Measurements from ENCODE around the gene ZFYVE28.

The ZFYVE28 gene

GRCh38 chr4:2256156-2256731 lies 162.2 kb downstream of the ZFYVE28 start:
- no peak for DNase-seq

GRCh38 chr4:2255501-2256155 lies 162.8 kb downstream of the ZFYVE28 start:
- no peak for DNase-seq

- DNase-seq: no peak
Observed at GRCh38 chr4:2254665-2255500, 163.6 kb downstream of the ZFYVE28 start.

GRCh38 chr4:2253160-2254084 lies 165.0 kb downstream of the ZFYVE28 start:
- no peak for DNase-seq

GRCh38 chr4:2252530-2253091 lies 165.8 kb downstream of the ZFYVE28 start:
- no peak for DNase-seq

- DNase-seq: no peak
Observed at GRCh38 chr4:2251795-2252529, 166.5 kb downstream of the ZFYVE28 start.

- no peak for DNase-seq
Observed at GRCh38 chr4:2251073-2251794, 167.2 kb downstream of the ZFYVE28 start.

GRCh38 chr4:2250357-2251072 lies 167.9 kb downstream of the ZFYVE28 start:
- no peak for DNase-seq

GRCh38 chr4:2249526-2250356 lies 168.7 kb downstream of the ZFYVE28 start:
- DNase-seq: no peak

GRCh38 chr4:2248821-2249261 lies 169.6 kb downstream of the ZFYVE28 start:
- no peak for DNase-seq

GRCh38 chr4:2248044-2248780 lies 170.2 kb downstream of the ZFYVE28 start:
- no peak for DNase-seq

GRCh38 chr4:2247128-2248043 lies 171.1 kb downstream of the ZFYVE28 start:
- no peak for DNase-seq

- DNase-seq: no peak
Observed at GRCh38 chr4:2246384-2247127, 171.9 kb downstream of the ZFYVE28 start.

GRCh38 chr4:2245787-2246275 lies 172.6 kb downstream of the ZFYVE28 start:
- DNase-seq: no peak

GRCh38 chr4:2245057-2245786 lies 173.2 kb downstream of the ZFYVE28 start:
- no peak for DNase-seq
